HepG2 (cell line): ENCODE results near the gene PSAP. TPM values are rescaled to one million over a fixed set of nuclear protein-coding genes. Genes with fewer than 3 reads are reported as not detected.

ENCODE experiments used
- ARNT ChIP-seq: fragments of 450-650 bp; IDR thresholded peaks from 2 replicates; pipeline ENCODE4 v1.6.1; 2017
- ATF1 ChIP-seq: IDR thresholded peaks from 2 replicates; pipeline ENCODE4 v1.6.1; 2016; ENCODE audit warnings: mild to moderate bottlenecking, control low read depth
- CREM ChIP-seq, 2 experiments: sonication (generic) in 1 of 2; formaldehyde crosslinking in 1 of 2; IDR thresholded peaks; 2 replicates each; pipeline versions ENCODE4 v1.4.0 to v1.6.1; 2016 to 2020; ENCODE audit warnings: antibody characterized with exemption in 1 of 2, mild to moderate bottlenecking in 1 of 2, missing genetic modification reagents in 1 of 2
- DNMT3B ChIP-seq: conservative IDR thresholded peaks from 2 replicates; pipeline ENCODE4 v1.6.1; 2016; ENCODE audit warnings: missing biosample characterization, control low read depth
- GATAD2A ChIP-seq: IDR thresholded peaks from 2 replicates; pipeline ENCODE4 v1.6.1; 2016
- KDM4B ChIP-seq: sonication (generic); formaldehyde crosslinking; IDR thresholded peaks from 2 replicates; pipeline ENCODE4 v1.4.0; 2020; ENCODE audit warnings: missing genetic modification reagents
- MATR3 ChIP-seq: sonication (generic); formaldehyde crosslinking; IDR thresholded peaks from 2 replicates; pipeline ENCODE4 v1.4.0; 2020; ENCODE audit warnings: missing genetic modification reagents
- MED1 ChIP-seq: sonication (generic); formaldehyde crosslinking; IDR thresholded peaks from 2 replicates; pipeline ENCODE4 v1.4.0; 2020; ENCODE audit warnings: missing genetic modification reagents
- NFKB2 ChIP-seq: sonication (generic); formaldehyde crosslinking; IDR thresholded peaks from 2 replicates; pipeline ENCODE4 v1.4.0; 2020; ENCODE audit warnings: missing genetic modification reagents, borderline replicate concordance
- SP2 ChIP-seq: sonication (generic); formaldehyde crosslinking; IDR thresholded peaks from 2 replicates; pipeline ENCODE4 v1.5.1; 2020; ENCODE audit warnings: mild to moderate bottlenecking, missing genetic modification reagents
- TFAP4 ChIP-seq: sonication (generic); IDR thresholded peaks from 2 replicates; pipeline ENCODE4 v1.6.1; 2016; ENCODE audit warnings: low read depth, borderline replicate concordance
- ZNF296 ChIP-seq: sonication (generic); formaldehyde crosslinking; conservative IDR thresholded peaks from 2 replicates; pipeline ENCODE4 v1.5.0; 2020; ENCODE audit warnings: mild to moderate bottlenecking, missing genetic modification reagents
- ZNF407 ChIP-seq: sonication (generic); formaldehyde crosslinking; IDR thresholded peaks from one replicate; pipeline ENCODE4 v1.5.1; 2020; ENCODE audit warnings: mild to moderate bottlenecking, missing genetic modification reagents; ENCODE audit errors: not compliant biosample characterization
- ZNF460 ChIP-seq: sonication (generic); formaldehyde crosslinking; IDR thresholded peaks from 2 replicates; pipeline ENCODE4 v1.5.1; 2020; ENCODE audit warnings: missing genetic modification reagents, mild to moderate bottlenecking, borderline replicate concordance
- ZNF704 ChIP-seq: sonication (generic); formaldehyde crosslinking; IDR thresholded peaks from 2 replicates; pipeline ENCODE4 v1.8.1; 2023; ENCODE audit warnings: mild to moderate bottlenecking, inconsistent platforms, moderate library complexity, missing genetic modification reagents, borderline replicate concordance
- ZNF710 ChIP-seq: sonication (generic); formaldehyde crosslinking; IDR thresholded peaks from 2 replicates; pipeline ENCODE4 v1.5.0; 2020; ENCODE audit warnings: mild to moderate bottlenecking, missing genetic modification reagents, borderline replicate concordance
- ZNF724P ChIP-seq: sonication (generic); formaldehyde crosslinking; IDR thresholded peaks from 2 replicates; pipeline ENCODE4 v1.8.0; 2022; ENCODE audit warnings: missing genetic modification reagents, borderline replicate concordance
- polyA plus RNA-seq, 8 experiments: library from polyadenylated mRNA; depleted of rRNA in 3 of 8; stranded (reverse) in 7 of 8; unstranded in 1 of 8; fragments of >200 nt; fragmentation: Illumina TruSeq in 4 of 8; extraction: Trizol in 4 of 8; gene quantifications; 2 replicates each; pipeline versions ENCODE4 v1.2.1 to v1.2.3, GENCODE V29; 2011 to 2016; ENCODE audit warnings: low read depth in 4 of 8, missing spikeins in 1 of 8, mixed read lengths in 1 of 8; ENCODE audit not compliant: insufficient read depth in 1 of 8
- total RNA-seq, 5 experiments: library from RNA; depleted of rRNA; stranded (reverse); fragments of >200 nt; fragmentation: Illumina TruSeq; extraction: Trizol; gene quantifications; 2 replicates each; pipeline ENCODE4 v1.2.3, GENCODE V29; 2016; ENCODE audit warnings: low read depth in 1 of 5

Gene PSAP
- total and polyA plus RNA-seq, 2 of the 13 experiments (the other 11 are each of a cell fraction or from before 2014, with no cell fraction given) = 323 to 643 TPM

- peak; percentile 75 for TF ChIP-seq ZNF407
- peak; percentile 74 for TF ChIP-seq MED1
- peak; percentile 55; the same call in 1 of the 2 replicates for TF ChIP-seq ZNF704 (CRISPR knock-in tag)
- no peak for TF ChIP-seq MATR3 (CRISPR knock-in tag)
- peak; percentile 93; the same call in 1 of the 2 replicates for TF ChIP-seq NFKB2
- TF ChIP-seq DNMT3B = no peak
- TF ChIP-seq KDM4B (CRISPR knock-in tag) = peak; percentile 76
- 0 out of 2 replicates have a peak, but pooled peaks have one; percentile 50 for TF ChIP-seq ZNF296 (CRISPR knock-in tag)
- TF ChIP-seq SP2 (CRISPR knock-in tag) = peak; percentile 54; the same call in 1 of the 2 replicates
- TF ChIP-seq CREM (IDR thresholded peaks at IDR 0.05) = peak; percentile 33; the same call in 1 of the 2 replicates
- TF ChIP-seq CREM (CRISPR knock-in tag; IDR thresholded peaks at IDR 0.05) = no peak
- 0 out of 2 replicates have a peak, but pooled peaks have one; percentile 33 for TF ChIP-seq ZNF724P (CRISPR knock-in tag)
- TF ChIP-seq ZNF710 (CRISPR knock-in tag) = no peak
- no peak for TF ChIP-seq ARNT
- peak; percentile 99 for TF ChIP-seq TFAP4
- TF ChIP-seq GATAD2A (CRISPR knock-in tag) = peak; percentile 2
- no peak for TF ChIP-seq ZNF460 (CRISPR knock-in tag)
- TF ChIP-seq ATF1 (CRISPR knock-in tag) = no peak
These were observed at the start of gene PSAP (continued) for GRCh38 chr10:71850743-71851464.
